ENCODE data around the gene USP54.
A peak's percentile ranks its signal among the peaks of the same experiment; 100 is the strongest.
"Not testable (repeated sequence)": the region's sequence is repeated elsewhere in the genome, so short reads cannot be mapped to it uniquely, and the experiment has no call there.

The USP54 gene, protein sequence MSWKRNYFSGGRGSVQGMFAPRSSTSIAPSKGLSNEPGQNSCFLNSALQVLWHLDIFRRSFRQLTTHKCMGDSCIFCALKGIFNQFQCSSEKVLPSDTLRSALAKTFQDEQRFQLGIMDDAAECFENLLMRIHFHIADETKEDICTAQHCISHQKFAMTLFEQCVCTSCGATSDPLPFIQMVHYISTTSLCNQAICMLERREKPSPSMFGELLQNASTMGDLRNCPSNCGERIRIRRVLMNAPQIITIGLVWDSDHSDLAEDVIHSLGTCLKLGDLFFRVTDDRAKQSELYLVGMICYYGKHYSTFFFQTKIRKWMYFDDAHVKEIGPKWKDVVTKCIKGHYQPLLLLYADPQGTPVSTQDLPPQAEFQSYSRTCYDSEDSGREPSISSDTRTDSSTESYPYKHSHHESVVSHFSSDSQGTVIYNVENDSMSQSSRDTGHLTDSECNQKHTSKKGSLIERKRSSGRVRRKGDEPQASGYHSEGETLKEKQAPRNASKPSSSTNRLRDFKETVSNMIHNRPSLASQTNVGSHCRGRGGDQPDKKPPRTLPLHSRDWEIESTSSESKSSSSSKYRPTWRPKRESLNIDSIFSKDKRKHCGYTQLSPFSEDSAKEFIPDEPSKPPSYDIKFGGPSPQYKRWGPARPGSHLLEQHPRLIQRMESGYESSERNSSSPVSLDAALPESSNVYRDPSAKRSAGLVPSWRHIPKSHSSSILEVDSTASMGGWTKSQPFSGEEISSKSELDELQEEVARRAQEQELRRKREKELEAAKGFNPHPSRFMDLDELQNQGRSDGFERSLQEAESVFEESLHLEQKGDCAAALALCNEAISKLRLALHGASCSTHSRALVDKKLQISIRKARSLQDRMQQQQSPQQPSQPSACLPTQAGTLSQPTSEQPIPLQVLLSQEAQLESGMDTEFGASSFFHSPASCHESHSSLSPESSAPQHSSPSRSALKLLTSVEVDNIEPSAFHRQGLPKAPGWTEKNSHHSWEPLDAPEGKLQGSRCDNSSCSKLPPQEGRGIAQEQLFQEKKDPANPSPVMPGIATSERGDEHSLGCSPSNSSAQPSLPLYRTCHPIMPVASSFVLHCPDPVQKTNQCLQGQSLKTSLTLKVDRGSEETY (N-terminal part only)

GRCh38 chr10:73590881-73591799 is at the start of gene USP54:
Gene USP54 (minus strand): TSS chr10:73591342. CDS start chr10:73575658, 15,684 bp downstream.
- no peak for DNase-seq

GRCh38 chr10:73639286-73639685 is 48.1 kb upstream of the USP54 start:
- DNase-seq, result no peak

DNA sequence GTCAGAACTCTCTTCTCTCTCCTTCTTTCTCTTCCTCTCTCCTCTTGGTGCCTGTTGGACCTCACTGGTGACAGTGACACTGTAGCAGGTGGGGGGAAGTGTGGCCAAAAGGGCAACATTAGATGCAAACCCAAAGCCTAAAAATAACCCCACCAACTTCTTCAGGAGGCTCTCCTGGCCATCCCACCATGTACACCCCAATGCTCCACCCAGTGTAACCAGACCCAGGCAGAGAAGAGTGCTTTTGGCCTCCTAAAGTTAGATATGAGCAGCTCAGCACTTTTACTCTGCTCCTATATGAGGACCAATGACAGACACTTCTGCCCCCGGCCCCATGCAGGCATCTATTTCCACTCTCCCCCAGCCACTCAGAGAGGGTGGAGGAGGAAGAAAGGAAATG is 44.6 kb upstream of the USP54 start:
- DNase-seq, result no peak

DNA sequence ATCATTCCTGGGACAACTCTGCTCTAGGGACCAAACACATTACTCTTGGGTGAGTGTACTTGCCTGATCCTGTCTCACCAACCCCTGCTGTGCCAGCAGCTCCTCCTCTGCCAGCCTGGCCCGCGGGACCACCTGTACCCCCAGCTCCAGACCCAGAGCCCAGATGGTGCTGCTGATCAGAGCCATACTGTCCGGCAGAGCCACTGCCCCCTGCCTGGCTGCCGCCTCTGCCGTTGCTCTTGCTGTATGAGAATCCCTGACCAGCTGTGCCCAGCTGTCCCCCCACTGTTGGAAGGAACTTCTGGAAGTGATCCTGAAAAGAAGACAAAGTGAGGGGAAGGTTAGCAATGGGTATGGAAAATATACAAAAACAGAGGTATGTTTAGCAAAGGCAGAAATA is 43.3 kb upstream of the USP54 start:
- DNase-seq, result no peak

- DNase-seq, result no peak
Measured at GRCh38 chr10:73629165-73629564, 38.0 kb upstream of the USP54 start.

DNA sequence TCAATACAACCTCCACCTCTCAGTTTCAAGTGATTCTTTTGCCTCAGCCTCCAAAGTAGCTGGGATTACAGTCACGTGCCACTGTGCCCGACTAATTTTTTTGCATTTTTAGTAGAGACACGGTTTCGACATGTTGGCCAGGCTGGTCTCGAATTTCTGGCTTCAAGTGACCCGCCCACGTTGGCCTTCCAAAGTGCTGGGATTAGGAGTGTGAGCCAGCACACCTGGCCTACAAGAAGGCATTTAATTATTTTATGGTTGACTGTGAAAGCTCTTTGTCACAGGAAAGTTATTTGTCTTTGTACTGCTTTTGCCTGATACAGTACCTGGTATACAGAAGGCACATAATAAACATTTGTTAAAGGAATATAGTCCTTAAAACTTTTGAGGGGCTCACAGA is 37.3 kb upstream of the USP54 start:
- DNase-seq, result no peak

GRCh38 chr10:73627300-73627699 is 36.2 kb upstream of the USP54 start:
- no peak for DNase-seq

DNA sequence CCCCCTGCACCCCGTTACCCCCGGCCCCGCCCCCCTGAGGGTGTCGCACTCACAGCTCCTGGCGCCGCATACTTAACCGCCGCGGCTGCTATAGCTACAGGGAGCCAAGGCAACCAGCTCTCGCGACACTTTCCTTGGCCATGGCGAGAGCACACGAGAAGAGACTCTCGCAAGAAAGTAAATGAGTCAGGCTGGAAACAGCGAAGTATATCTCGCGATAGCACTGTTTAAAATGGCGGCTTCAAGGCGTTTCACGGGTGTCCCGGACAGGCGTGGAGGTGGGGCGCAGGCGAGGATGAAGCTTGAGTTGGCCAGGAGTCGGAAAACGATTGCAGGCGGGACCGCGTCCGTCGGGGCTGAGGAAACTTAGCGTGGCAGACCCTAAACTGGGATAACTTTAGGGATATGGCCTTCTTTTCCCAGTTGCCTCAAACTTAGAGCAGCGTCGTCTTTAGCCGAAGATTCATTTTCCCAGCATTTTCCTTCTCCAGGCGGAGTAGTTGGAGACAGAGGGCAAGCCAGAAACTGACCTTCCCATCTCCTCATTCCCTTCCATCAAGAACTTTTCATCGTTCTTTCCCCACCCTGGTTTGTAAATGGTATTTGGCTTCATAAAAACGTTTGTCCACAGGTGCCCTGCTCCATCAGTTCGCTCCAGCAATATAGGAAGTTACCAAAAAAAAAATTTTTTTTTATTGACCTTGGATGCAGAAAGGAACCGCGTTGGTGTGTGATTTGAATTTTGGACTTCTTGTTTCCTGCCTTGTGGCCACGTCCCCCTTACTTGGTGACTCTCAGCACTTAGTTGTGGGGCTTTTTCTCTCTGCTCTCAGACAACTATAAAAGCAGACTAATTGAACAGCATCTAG is 35.0 kb upstream of the USP54 start:
- DNase-seq, result peak; percentile 93

- peak; percentile 21 for DNase-seq
Measured at GRCh38 chr10:73625004-73625883, 34.1 kb upstream of the USP54 start.

- DNase-seq, result no peak
Measured at GRCh38 chr10:73623056-73623455, 31.9 kb upstream of the USP54 start.

DNA sequence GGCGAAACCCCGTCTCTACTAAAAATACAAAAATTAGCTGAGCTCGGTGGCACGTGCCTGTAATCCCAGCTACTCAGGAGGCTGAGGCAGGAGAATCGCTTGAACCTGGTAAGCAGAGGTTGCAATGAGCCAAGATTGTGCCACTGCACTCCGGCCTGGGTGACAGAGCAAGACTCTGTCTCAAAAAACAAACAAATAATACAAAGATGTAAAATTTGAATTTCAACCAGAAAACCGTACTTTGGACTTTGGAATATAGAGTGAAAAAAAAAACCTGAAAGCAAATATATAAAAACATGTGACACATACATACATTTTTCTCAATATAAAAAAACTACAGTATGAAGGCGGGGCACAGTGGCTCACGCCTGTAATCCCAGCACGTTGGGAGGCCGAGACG is 29.8 kb upstream of the USP54 start:
- not testable (repeated sequence) for DNase-seq

GRCh38 chr10:73617143-73617542 is 26.0 kb upstream of the USP54 start:
- not testable (repeated sequence) for DNase-seq

DNA sequence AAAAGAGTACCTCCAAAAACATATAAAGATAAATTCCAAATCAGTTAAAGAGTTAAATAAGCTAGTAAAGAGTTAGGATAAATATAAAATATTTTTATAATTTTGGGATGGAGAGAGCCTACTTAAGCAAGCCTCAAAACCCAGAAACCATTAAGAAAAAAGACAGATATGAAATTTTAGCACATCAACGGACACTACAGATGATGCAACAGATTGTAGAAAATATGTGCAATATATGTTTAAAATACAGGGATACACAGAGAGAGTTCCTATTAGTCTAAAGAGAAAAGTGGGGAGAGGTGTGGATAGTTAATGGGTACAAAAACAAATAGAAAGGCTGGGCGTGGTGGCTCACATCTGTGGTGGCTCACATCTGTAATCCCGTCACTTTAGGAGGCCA is 23.6 kb upstream of the USP54 start:
- DNase-seq, result no peak

- no peak for DNase-seq
Measured at GRCh38 chr10:73609116-73609515, 18.0 kb upstream of the USP54 start.

DNA sequence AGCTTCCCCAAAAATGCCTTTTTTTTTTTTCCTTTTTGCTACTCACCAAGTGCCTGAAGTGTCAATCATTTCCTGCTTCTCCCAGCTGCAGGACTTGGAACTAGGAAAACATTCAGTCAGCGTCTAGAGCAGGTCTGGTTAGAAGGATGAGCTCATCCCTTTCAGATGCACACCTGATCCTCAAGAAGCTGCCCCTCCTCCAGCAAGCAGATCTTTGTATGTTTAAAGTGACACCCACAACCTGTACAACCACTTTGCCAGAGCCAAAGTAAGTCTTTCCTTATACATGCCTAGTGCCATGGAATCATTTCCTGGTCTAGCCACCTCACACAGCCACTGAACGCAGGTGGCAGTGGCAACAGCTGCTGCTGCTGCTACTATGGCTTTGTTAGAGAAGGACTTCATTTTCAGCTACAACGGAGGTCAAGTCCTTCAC is 10.4 kb upstream of the USP54 start:
- DNase-seq, result no peak

GRCh38 chr10:73597346-73597745 is 6.2 kb upstream of the USP54 start:
- DNase-seq, result no peak

DNA sequence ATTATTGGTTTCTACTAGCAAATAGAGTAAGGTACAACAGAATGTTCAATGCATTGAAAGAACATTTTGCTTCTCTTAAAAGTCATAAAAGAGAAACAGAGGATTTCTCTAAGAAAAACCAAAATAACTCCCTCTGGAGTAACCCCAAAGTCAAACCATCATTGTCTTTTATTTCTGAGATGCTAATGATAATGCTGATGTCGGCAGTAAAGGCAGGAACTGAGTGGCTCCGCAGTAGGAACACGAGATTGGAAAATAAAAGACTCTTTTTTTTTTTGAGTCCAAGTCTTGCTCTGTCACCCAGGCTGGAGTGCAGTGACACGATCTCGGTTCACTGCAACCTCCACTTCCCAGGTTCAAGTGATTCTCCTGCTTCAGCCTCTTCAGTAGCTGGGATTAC is 2.7 kb upstream of the USP54 start:
- DNase-seq, result no peak

DNA sequence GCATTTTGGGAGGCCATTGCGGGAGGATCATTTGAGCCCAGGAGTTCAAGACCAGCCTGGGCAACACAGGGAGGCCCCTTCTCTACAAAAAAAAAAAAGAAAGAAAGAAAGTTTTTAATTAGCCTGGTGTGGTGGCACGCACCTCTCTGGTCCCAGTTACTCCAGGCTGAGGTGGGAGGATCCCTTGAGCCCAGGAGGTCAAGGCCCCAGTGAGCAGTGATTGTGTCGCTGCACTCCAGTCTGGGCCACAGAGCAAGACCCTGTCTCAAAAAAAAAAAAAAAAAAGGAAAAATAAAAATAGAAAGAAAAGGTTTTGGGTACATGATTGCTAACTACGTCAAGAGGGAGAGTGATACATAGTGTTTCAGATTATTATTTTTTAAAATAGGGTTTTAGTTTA is 2.0 kb upstream of the USP54 start:
- no peak for DNase-seq

GRCh38 chr10:73591935-73592699 is 975 bp upstream of the USP54 start:
- peak; percentile 15 for DNase-seq
